CD8-positive, alpha-beta memory T cell (primary cell): Measurements from ENCODE around the gene PLA2G12B. TPM values are rescaled to one million over a fixed set of nuclear protein-coding genes. Genes with fewer than 3 reads are reported as not detected.
"Not testable (repeated sequence)": the region's sequence is repeated elsewhere in the genome, so short reads cannot be mapped to it uniquely, and the experiment has no call there.

ENCODE experiments used
- CTCF ChIA-PET: fragments of 350-600 bp; sonication (Branson Sonifier 250); formaldehyde crosslinking; loops from one replicate; lab custom pipeline; 2021; ENCODE audit warnings: antibody characterized with exemption; lab: Charles Lee
- POLR2A ChIA-PET: fragments of 350-600 bp; sonication (Branson Sonifier 250); formaldehyde crosslinking; loops from one replicate; lab custom pipeline; 2021; ENCODE audit warnings: antibody characterized with exemption; lab: Charles Lee
- DNase-seq, 5 donors: peaks; one replicate each; pipeline versions ENCODE4 v3.0.0 to v3.0.0-alpha.2; 2020 to 2022; ENCODE audit warnings: mixed read lengths in 1 of 5
- H3K27ac ChIP-seq: one replicate; pipeline ENCODE4 v1.7.0; 2013; ENCODE audit warnings: low read depth, mild to moderate bottlenecking, low read length, moderate library complexity
- H3K27me3 ChIP-seq: 2 replicates; pipeline ENCODE4 v1.7.0; 2013; ENCODE audit warnings: low read length, mild to moderate bottlenecking; ENCODE audit not compliant: insufficient read depth, poor library complexity, severe bottlenecking
- H3K36me3 ChIP-seq: 2 replicates; pipeline ENCODE4 v1.7.0; 2013; ENCODE audit warnings: mild to moderate bottlenecking, low read length, moderate library complexity; ENCODE audit not compliant: insufficient read depth
- H3K4me1 ChIP-seq: 2 replicates; pipeline ENCODE4 v1.7.0; 2013; ENCODE audit warnings: mild to moderate bottlenecking, low read length, moderate library complexity; ENCODE audit not compliant: insufficient read depth
- H3K4me3 ChIP-seq: 2 replicates; pipeline ENCODE4 v1.7.0; 2013; ENCODE audit warnings: mild to moderate bottlenecking, low read length
- H3K9me3 ChIP-seq: 2 replicates; pipeline ENCODE4 v1.7.0; 2013; ENCODE audit warnings: mild to moderate bottlenecking, low read length
- H3K27ac Mint-ChIP-seq, 8 donors: one replicate each; pipeline ENCODE4 v1.8.0; 2020 to 2021; ENCODE audit warnings: mixed read lengths in 8 of 8, mild to moderate bottlenecking in 6 of 8, inconsistent platforms in 3 of 8, moderate library complexity in 3 of 8
- H3K27me3 Mint-ChIP-seq, 2 donors: one replicate each; pipeline ENCODE4 v1.8.0; 2020 to 2021; ENCODE audit warnings: mixed read lengths in 2 of 2, mild to moderate bottlenecking in 1 of 2, moderate library complexity in 1 of 2
- H3K36me3 Mint-ChIP-seq, 3 donors: one replicate each; pipeline ENCODE4 v1.8.0; 2020 to 2021; ENCODE audit warnings: mixed read lengths in 3 of 3, inconsistent platforms in 1 of 3, mild to moderate bottlenecking in 1 of 3
- H3K4me1 Mint-ChIP-seq, 3 donors: one replicate each; pipeline ENCODE4 v1.8.0; 2020 to 2021; ENCODE audit warnings: mixed read lengths in 3 of 3, inconsistent platforms in 1 of 3, mild to moderate bottlenecking in 1 of 3
- H3K4me3 Mint-ChIP-seq, 7 donors: one replicate each; pipeline ENCODE4 v1.8.0; 2020 to 2021; ENCODE audit warnings: mixed read lengths in 7 of 7, mild to moderate bottlenecking in 6 of 7, moderate library complexity in 4 of 7, inconsistent platforms in 2 of 7
- H3K9me3 Mint-ChIP-seq, 5 donors: one replicate each; pipeline ENCODE4 v1.8.0; 2020 to 2022; ENCODE audit warnings: mixed read lengths in 5 of 5, mild to moderate bottlenecking in 3 of 5, moderate library complexity in 2 of 5, inconsistent platforms in 1 of 5
- polyA plus RNA-seq: library from polyadenylated mRNA; unstranded; fragments of 300-500 nt; fragmentation: Illumina TruSeq; gene quantifications from one replicate; pipeline ENCODE4 v1.2.3, GENCODE V29; 2021
- total RNA-seq, 2 experiments: library from RNA; stranded (reverse); gene quantifications; one replicate each; pipeline ENCODE4 v1.2.3, GENCODE V29; 2021

Gene PLA2G12B
- total and polyA plus RNA-seq, 3 experiments from 2014 or later: not detected

DNA sequence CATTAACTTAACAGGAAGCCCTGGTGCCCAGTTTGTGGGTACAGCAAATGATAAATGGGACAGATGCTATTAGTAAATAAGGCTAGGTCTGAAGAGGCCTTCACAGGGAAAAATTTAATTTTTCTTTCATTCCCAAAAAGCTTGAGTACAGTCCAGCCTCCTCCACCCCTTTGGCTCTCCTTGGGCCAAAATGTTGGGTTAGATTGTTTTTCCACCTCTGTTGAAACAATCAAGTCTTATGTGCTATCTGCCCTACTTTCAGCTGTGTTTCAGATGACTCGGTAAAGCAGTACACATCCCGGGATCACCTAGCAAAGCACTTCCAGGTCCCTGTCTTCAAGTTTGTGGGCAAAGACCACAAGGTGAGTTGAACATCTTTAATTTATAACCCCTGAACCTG, 24.3 kb downstream of the PLA2G12B start:
- H3K4me1 ChIP-seq: no peaks in the 10 kb centered on the region
- ChIA-PET CTCF (no interaction called here), POLR2A (no interaction called here)
- H3K27ac ChIP-seq: no peak overlapping the region
- H3K27ac Mint-ChIP-seq: no peak overlapping the region
- no peak overlapping the region for H3K4me3 Mint-ChIP-seq
- H3K27me3 ChIP-seq: no peaks in the 10 kb centered on the region
- H3K4me3 ChIP-seq: no peak overlapping the region
- peaks cover 3 to 7% of the 10 kb centered on the region in 2 donors for H3K27me3 Mint-ChIP-seq
- H3K9me3 Mint-ChIP-seq: no peaks in the 10 kb centered on the region
- DNase-seq: no peak
- H3K36me3 ChIP-seq: no peaks in the 10 kb centered on the region
- H3K4me1 Mint-ChIP-seq: no peaks in the 10 kb centered on the region
- no peaks in the 10 kb centered on the region for H3K9me3 ChIP-seq
- no peaks in the 10 kb centered on the region for H3K36me3 Mint-ChIP-seq

DNA sequence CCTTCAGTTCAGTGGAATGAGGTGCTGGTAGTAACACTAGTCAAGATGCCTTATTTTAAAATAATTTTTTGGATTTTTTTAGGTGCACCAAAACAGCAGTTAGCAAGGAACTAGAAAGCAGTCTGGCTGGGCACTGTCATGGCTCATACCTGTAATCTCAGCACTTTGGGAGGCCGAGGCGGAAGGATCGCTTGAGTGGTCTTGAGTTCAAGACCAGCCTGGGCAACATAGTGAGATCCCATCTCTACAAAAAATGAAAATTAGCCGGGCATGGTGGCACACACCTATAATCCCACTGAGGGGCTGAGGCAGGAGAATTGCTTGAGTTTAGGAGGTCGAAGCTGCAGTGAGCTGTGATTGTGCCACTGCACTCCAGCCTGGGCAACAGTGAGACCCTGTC, 25.8 kb downstream of the PLA2G12B start:
- Histone ChIP-seq H3K27ac (no peak overlapping the region), H3K27me3 (no peaks in the 10 kb centered on the region), H3K4me1 (no peaks in the 10 kb centered on the region), H3K4me3 (no peak overlapping the region), H3K36me3 (no peaks in the 10 kb centered on the region), H3K9me3 (no peaks in the 10 kb centered on the region)
- DNase-seq: no peak
- CTCF ChIA-PET: no interaction called here
- Mint-ChIP-seq H3K27me3 (peaks cover 3 to 16% of the 10 kb centered on the region in 2 donors), H3K4me3 (no peak overlapping the region), H3K4me1 (no peaks in the 10 kb centered on the region), H3K36me3 (peaks cover 0 to 3% (median 1%) of the 10 kb centered on the region in 3 donors), H3K27ac (no peak overlapping the region), H3K9me3 (no peaks in the 10 kb centered on the region)
- POLR2A ChIA-PET: no interaction called here

DNA sequence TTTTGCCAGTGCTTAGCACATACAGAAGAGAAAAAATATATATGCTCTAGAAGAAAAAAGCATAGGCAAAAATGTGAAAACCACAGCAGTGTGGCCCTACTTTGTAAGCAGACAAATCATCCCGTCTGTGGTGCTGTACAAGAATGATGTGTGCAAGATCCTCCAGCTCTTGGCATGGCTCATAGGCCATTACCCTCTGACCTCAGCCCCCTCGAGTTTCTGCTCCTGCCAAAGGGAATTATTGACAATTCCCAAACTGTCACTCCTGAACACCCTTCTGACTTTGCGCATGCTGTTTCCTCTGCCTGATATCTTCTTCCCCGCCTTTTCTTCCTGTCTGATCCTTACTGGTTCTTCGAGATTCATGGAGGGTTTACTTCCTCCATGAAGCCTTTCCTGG, 27.1 kb downstream of the PLA2G12B start:
- Mint-ChIP-seq H3K4me3 (no peak overlapping the region), H3K9me3 (peaks cover 0 to 2% (median under 1%) of the 10 kb centered on the region in 5 donors), H3K27ac (peak overlapping the region in 1 of 8 donors; percentile 84), H3K27me3 (peaks cover 3 to 20% of the 10 kb centered on the region in 2 donors), H3K36me3 (peaks cover 0 to 3% (median 1%) of the 10 kb centered on the region in 3 donors), H3K4me1 (no peaks in the 10 kb centered on the region)
- Histone ChIP-seq H3K27me3 (no peaks in the 10 kb centered on the region), H3K9me3 (no peaks in the 10 kb centered on the region), H3K36me3 (no peaks in the 10 kb centered on the region), H3K4me1 (no peaks in the 10 kb centered on the region), H3K4me3 (no peak overlapping the region), H3K27ac (no peak overlapping the region)
- DNase-seq: no peak
- POLR2A ChIA-PET: no interaction called here
- CTCF ChIA-PET: no interaction called here

DNA sequence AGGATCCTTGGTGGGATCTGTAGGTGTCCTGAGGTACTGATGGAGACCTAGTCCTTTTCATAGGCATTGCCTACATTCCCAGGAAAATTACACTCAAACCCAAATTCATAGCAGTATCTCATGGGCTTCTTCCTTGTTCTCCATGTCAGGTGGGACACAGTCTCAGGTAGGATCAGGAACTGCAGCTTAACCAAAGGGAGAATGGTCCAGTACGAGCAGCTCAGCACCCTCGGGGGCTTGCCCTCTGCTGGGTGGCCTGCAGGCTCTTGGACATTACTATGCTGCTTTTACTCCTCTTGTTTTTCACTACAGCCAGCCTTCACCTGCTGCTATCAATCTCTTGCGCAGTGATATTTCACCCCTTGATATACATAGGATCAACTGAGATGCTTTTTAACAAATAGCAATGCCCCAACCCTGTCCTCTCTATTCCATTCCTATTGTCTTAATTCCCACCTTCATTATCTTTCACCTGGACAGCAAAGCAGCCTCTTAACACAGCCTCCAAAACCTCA, 28.6 kb downstream of the PLA2G12B start:
- Histone ChIP-seq H3K36me3 (no peaks in the 10 kb centered on the region), H3K27ac (no peak overlapping the region), H3K9me3 (no peaks in the 10 kb centered on the region), H3K4me3 (no peak overlapping the region), H3K4me1 (no peaks in the 10 kb centered on the region), H3K27me3 (no peaks in the 10 kb centered on the region)
- no peak overlapping the region for H3K4me3 Mint-ChIP-seq
- H3K4me1 Mint-ChIP-seq: no peaks in the 10 kb centered on the region
- H3K27me3 Mint-ChIP-seq: peaks cover 12 to 27% of the 10 kb centered on the region in 2 donors
- peaks cover 1 to 8% (median 6%) of the 10 kb centered on the region in 3 donors for H3K36me3 Mint-ChIP-seq
- CTCF ChIA-PET: no interaction called here
- peaks cover 0 to 15% (median 11%) of the 10 kb centered on the region in 5 donors for H3K9me3 Mint-ChIP-seq
- DNase-seq: no peak
- POLR2A ChIA-PET: no interaction called here
- no peak overlapping the region for H3K27ac Mint-ChIP-seq

DNA sequence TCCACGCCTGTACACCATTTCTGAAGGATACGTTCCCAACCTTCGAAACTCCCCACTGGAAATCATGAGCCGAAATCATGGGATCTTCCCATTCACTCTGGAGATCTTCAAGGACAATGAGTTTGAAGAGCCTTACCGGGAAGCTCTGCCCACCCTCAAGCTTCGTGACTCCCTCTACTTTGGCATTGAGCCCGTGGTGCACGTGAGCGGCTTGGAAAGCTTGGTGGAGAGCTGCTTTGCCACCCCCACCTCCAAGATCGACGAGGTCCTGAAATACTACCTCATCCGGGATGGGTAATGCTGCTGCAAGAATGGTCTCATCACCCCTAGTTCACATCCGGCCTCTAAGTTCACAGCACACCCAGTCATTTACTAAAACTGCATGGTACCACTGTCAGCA, 30.3 kb downstream of the PLA2G12B start:
- no peaks in the 10 kb centered on the region for H3K4me1 ChIP-seq
- no peak overlapping the region for H3K27ac Mint-ChIP-seq
- H3K36me3 ChIP-seq: no peaks in the 10 kb centered on the region
- H3K27ac ChIP-seq: no peak overlapping the region
- H3K27me3 Mint-ChIP-seq: peaks cover 13 to 40% of the 10 kb centered on the region in 2 donors
- peaks cover 4 to 20% (median 6%) of the 10 kb centered on the region in 3 donors for H3K36me3 Mint-ChIP-seq
- peaks cover 12 to 23% (median 17%) of the 10 kb centered on the region in 5 donors for H3K9me3 Mint-ChIP-seq
- H3K4me3 Mint-ChIP-seq: no peak overlapping the region
- H3K4me3 ChIP-seq: no peak overlapping the region
- H3K9me3 ChIP-seq: no peaks in the 10 kb centered on the region
- no peak for DNase-seq
- ChIA-PET POLR2A (no interaction called here), CTCF (no interaction called here)
- H3K4me1 Mint-ChIP-seq: no peaks in the 10 kb centered on the region
- no peaks in the 10 kb centered on the region for H3K27me3 ChIP-seq

DNA sequence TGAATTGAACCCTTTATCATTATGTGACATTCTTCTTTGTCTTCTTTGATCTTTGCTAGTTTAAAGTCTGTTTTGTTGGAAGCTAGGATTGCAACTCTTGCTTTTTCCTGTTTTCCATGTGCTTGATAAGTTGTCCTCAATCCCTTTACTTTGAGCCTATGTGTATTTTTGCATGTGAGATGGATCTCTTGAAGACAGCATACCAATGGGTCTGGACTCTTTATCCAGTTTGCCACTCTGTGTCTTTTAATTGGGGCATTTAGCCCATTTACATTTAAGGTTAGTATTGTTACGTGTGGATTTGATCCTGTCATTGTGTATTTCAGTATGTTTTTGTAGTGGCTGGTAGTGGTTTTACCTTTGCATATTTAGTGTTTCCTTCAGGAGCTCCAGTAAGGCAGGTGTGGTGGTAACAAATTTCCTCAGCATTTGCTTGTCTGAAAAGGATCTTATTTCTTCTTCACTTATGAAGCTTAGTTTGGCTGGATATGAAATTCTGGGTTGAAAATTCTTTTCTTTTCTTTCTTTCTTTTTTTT, 33.4 kb downstream of the PLA2G12B start:
- H3K4me1 ChIP-seq, H3K4me1 Mint-ChIP-seq, POLR2A ChIA-PET, DNase-seq, H3K4me3 Mint-ChIP-seq, H3K27ac ChIP-seq, H3K27ac Mint-ChIP-seq, H3K9me3 ChIP-seq, CTCF ChIA-PET, H3K4me3 ChIP-seq, H3K36me3 ChIP-seq, H3K27me3 ChIP-seq: not testable (repeated sequence)
- H3K9me3 Mint-ChIP-seq: peaks cover 12 to 23% (median 17%) of the 10 kb centered on the region in 5 donors
- H3K27me3 Mint-ChIP-seq: peaks cover 13 to 40% of the 10 kb centered on the region in 2 donors
- peaks cover 4 to 20% (median 6%) of the 10 kb centered on the region in 3 donors for H3K36me3 Mint-ChIP-seq

DNA sequence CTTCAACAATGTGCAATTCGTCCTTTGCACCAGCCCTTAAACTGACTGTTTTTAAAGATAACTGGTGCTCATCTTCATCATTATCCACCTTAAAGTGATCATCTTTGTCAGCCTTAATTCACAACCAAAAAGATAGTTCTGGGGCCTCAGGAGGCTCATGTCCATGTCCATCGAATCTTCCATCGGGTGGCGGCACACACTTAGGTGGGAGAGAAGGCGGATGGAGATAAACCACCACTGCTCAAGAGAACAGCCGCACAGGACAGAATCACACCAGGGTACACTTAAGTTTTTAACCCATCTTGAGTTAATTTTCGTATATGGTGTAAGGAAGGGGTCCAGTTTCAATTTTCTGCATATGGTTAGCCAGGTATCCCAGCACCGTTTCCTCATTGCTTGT, 36.3 kb downstream of the PLA2G12B start:
- Mint-ChIP-seq H3K4me1 (no peaks in the 10 kb centered on the region), H3K4me3 (no peak overlapping the region)

DNA sequence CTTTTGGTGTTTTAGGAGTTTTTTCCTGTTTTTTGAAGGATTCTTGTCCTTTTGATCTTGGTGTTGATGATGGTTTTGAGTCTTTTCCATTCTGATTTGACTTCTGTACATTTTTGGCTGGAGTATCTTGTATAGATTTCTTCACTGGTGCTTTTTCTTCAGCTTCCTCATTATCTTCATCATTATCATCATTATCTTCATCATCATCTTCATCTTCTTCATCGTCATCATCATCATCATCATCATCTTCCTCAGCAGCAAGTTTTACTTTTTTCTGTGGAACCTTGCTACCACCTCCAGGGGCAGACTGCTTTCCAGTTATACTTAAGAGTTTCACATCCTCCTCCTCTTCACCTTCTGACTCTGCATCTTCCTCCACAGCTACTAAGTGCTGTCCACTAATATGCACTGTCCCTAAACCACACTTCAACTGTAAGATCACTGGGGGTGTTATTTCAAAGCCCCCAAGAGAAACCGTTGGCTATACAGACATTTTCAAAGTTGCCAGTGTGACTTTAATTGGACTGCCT, 36.7 kb downstream of the PLA2G12B start:
- H3K4me1 Mint-ChIP-seq, H3K27ac ChIP-seq, H3K9me3 ChIP-seq, DNase-seq, H3K4me3 Mint-ChIP-seq, CTCF ChIA-PET, H3K4me3 ChIP-seq, H3K27me3 ChIP-seq, H3K27ac Mint-ChIP-seq, POLR2A ChIA-PET, H3K36me3 ChIP-seq, H3K4me1 ChIP-seq: not testable (repeated sequence)
- H3K36me3 Mint-ChIP-seq: peaks cover 3 to 17% (median 6%) of the 10 kb centered on the region in 3 donors
- peaks cover 13 to 24% of the 10 kb centered on the region in 2 donors for H3K27me3 Mint-ChIP-seq
- H3K9me3 Mint-ChIP-seq: peaks cover 12 to 23% (median 17%) of the 10 kb centered on the region in 5 donors

More for the DNA sequence above, 36.3 kb downstream of the PLA2G12B start:
- Histone ChIP-seq H3K27me3 (no peaks in the 10 kb centered on the region), H3K36me3 (no peaks in the 10 kb centered on the region), H3K9me3 (no peaks in the 10 kb centered on the region), H3K4me1 (no peaks in the 10 kb centered on the region), H3K4me3 (no peak overlapping the region), H3K27ac (no peak overlapping the region)
- no peak overlapping the region for H3K27ac Mint-ChIP-seq
- ChIA-PET POLR2A (no interaction called here), CTCF (no interaction called here)
- peaks cover 13 to 24% of the 10 kb centered on the region in 2 donors for H3K27me3 Mint-ChIP-seq
- H3K9me3 Mint-ChIP-seq: peaks cover 12 to 23% (median 17%) of the 10 kb centered on the region in 5 donors
- H3K36me3 Mint-ChIP-seq: peaks cover 3 to 17% (median 6%) of the 10 kb centered on the region in 3 donors
- DNase-seq: no peak
